ENCODE results near the gene RAB3C.
A peak's percentile ranks its signal among the peaks of the same experiment; 100 is the strongest.
"Not testable (repeated sequence)": the region's sequence is repeated elsewhere in the genome, so short reads cannot be mapped to it uniquely, and the experiment has no call there.

Gene RAB3C

GRCh38 chr5:58681943-58682342, 99.1 kb downstream of the RAB3C start:
- DNase-seq = no peak

- no peak for DNase-seq
These were observed 100.7 kb downstream of the RAB3C start for GRCh38 chr5:58683567-58683966.

- DNase-seq = no peak
These were observed 104.2 kb downstream of the RAB3C start for GRCh38 chr5:58687079-58687478.

- DNase-seq = no peak
These were observed 104.7 kb downstream of the RAB3C start for GRCh38 chr5:58687595-58687994.

GRCh38 chr5:58699088-58699761, 116.3 kb downstream of the RAB3C start:
- DNase-seq = not testable (repeated sequence)

GRCh38 chr5:58699762-58700118, 116.9 kb downstream of the RAB3C start:
- DNase-seq = no peak

- DNase-seq = no peak
These were observed 121.2 kb downstream of the RAB3C start for GRCh38 chr5:58703925-58704555.

GRCh38 chr5:58706736-58707135, 123.9 kb downstream of the RAB3C start:
- DNase-seq = no peak

- no peak for DNase-seq
These were observed 125.6 kb downstream of the RAB3C start for GRCh38 chr5:58708456-58708855.

GRCh38 chr5:58710425-58710824, 127.5 kb downstream of the RAB3C start:
- DNase-seq = not testable (repeated sequence)

GRCh38 chr5:58710871-58711270, 128.0 kb downstream of the RAB3C start:
- no peak for DNase-seq

GRCh38 chr5:58711965-58712364, 129.1 kb downstream of the RAB3C start:
- no peak for DNase-seq

- DNase-seq = no peak
These were observed 131.2 kb downstream of the RAB3C start for GRCh38 chr5:58714046-58714445.

- DNase-seq = no peak
These were observed 133.3 kb downstream of the RAB3C start for GRCh38 chr5:58715997-58716656.

- DNase-seq = no peak
These were observed 133.8 kb downstream of the RAB3C start for GRCh38 chr5:58716713-58717112.

- peak; percentile 10 for DNase-seq
These were observed 134.6 kb downstream of the RAB3C start for GRCh38 chr5:58717303-58718007.

GRCh38 chr5:58718269-58718978, 135.5 kb downstream of the RAB3C start:
- DNase-seq = peak; percentile 26

- peak; percentile 27 for DNase-seq
These were observed 139.3 kb downstream of the RAB3C start for GRCh38 chr5:58722160-58722559.

GRCh38 chr5:58724992-58725391, 142.1 kb downstream of the RAB3C start:
- no peak for DNase-seq

- DNase-seq = no peak
These were observed 148.8 kb downstream of the RAB3C start for GRCh38 chr5:58731641-58732040.

GRCh38 chr5:58735637-58736036, 152.8 kb downstream of the RAB3C start:
- no peak for DNase-seq

- DNase-seq = no peak
These were observed 153.3 kb downstream of the RAB3C start for GRCh38 chr5:58736214-58736613.

GRCh38 chr5:58737671-58738070, 154.8 kb downstream of the RAB3C start:
- DNase-seq = no peak

All from NCI-H2227 treated with DMSO at 0.1 percent for 48 hours (cell line).